Measurements from ENCODE around the gene EPB41L2. TPM values are rescaled to one million over a fixed set of nuclear protein-coding genes. Genes with fewer than 3 reads are reported as not detected.

Gene EPB41L2
- total and polyA plus RNA-seq, 2 experiments from 2014 or later, result 76.2 to 91.7 TPM

DNA sequence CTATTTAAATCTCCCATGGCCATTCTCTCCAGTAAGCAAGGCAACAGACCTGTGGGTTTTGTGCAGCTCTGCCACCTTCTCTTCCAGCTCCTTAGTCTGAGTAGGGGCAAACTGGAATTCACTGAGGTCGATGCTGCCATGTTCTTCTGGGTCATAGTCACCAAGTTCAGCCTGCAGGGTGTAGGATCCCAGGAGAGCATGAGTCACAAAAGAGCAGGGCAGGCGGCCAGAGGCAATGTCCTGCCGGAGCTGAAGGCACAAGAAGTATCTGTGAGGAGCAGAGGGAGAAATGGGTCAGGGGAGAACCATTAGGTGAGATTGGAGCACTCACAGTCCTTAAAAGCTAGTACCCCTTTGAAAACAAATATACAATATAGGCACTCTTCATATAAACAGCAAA, 162.1 kb downstream of the EPB41L2 start:
- Histone ChIP-seq H4K20me1 (replicated peaks; ENCODE audit: insufficient read depth) (no peaks in the 10 kb centered on the region), H3K4me1 (ENCODE audit: insufficient read depth) (peaks cover 14% of the 10 kb centered on the region), H3K36me3 (ENCODE audit: insufficient read depth) (no peaks in the 10 kb centered on the region), H3K79me2 (replicated peaks; ENCODE audit: insufficient read depth) (no peaks in the 10 kb centered on the region), H3K9me2 (ENCODE audit: insufficient read depth) (no peaks in the 10 kb centered on the region), H3K27ac (ENCODE audit: low read depth) (no peak overlapping the region), H3K4me3 (no peak overlapping the region), H3K4me2 (no peak overlapping the region), H2AFZ (no peak overlapping the region), H3K27me3 (ENCODE audit: insufficient read depth) (no peaks in the 10 kb centered on the region), H3F3A (replicated peaks; ENCODE audit: low read depth) (no peaks in the 10 kb centered on the region)
- peaks cover 13% of the 10 kb centered on the region; the same call in 2 of the 3 replicates for H3K4me1 Mint-ChIP-seq
- ATAC-seq (no peak), DNase-seq (ENCODE audit: low spot score) (no peak)
- H3K9me3 Mint-ChIP-seq, result no peaks in the 10 kb centered on the region
- peaks cover 3% of the 10 kb centered on the region for H3K27me3 Mint-ChIP-seq (ENCODE audit: insufficient read depth, low read depth, poor library complexity)
- 0 out of 2 replicates have a peak overlapping the region, but pooled peaks have one; percentile 4 for H3K27ac Mint-ChIP-seq
- no peak overlapping the region for H3K4me3 Mint-ChIP-seq
- TF ChIP-seq, protein P1, sequence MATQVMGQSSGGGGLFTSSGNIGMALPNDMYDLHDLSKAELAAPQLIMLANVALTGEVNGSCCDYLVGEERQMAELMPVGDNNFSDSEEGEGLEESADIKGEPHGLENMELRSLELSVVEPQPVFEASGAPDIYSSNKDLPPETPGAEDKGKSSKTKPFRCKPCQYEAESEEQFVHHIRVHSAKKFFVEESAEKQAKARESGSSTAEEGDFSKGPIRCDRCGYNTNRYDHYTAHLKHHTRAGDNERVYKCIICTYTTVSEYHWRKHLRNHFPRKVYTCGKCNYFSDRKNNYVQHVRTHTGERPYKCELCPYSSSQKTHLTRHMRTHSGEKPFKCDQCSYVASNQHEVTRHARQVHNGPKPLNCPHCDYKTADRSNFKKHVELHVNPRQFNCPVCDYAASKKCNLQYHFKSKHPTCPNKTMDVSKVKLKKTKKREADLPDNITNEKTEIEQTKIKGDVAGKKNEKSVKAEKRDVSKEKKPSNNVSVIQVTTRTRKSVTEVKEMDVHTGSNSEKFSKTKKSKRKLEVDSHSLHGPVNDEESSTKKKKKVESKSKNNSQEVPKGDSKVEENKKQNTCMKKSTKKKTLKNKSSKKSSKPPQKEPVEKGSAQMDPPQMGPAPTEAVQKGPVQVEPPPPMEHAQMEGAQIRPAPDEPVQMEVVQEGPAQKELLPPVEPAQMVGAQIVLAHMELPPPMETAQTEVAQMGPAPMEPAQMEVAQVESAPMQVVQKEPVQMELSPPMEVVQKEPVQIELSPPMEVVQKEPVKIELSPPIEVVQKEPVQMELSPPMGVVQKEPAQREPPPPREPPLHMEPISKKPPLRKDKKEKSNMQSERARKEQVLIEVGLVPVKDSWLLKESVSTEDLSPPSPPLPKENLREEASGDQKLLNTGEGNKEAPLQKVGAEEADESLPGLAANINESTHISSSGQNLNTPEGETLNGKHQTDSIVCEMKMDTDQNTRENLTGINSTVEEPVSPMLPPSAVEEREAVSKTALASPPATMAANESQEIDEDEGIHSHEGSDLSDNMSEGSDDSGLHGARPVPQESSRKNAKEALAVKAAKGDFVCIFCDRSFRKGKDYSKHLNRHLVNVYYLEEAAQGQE (IDR thresholded peaks at IDR 0.05; ENCODE audit: unreplicated experiment), result no peak
- TF ChIP-seq POLR2AphosphoS5 (IDR thresholded peaks at IDR 0.05; ENCODE audit: low read depth) (no peak), NANOG (IDR thresholded peaks at IDR 0.05; ENCODE audit: borderline replicate concordance) (no peak), CREB1 (CRISPR knock-in tag; IDR thresholded peaks at IDR 0.05; ENCODE audit: low read depth) (no peak), EZH2phosphoT487 (IDR thresholded peaks at IDR 0.05; ENCODE audit: unreplicated experiment) (no peak), ZNF114 (CRISPR knock-in tag; IDR thresholded peaks at IDR 0.05) (no peak), JUNB (IDR thresholded peaks at IDR 0.05; ENCODE audit: unreplicated experiment) (no peak), ZNF331 (CRISPR knock-in tag; IDR thresholded peaks at IDR 0.05; ENCODE audit: low read depth) (no peak), EZH2 (IDR thresholded peaks at IDR 0.05; ENCODE audit: low read depth, unreplicated experiment) (no peak), STAT1 (IDR thresholded peaks at IDR 0.05; ENCODE audit: unreplicated experiment) (no peak)
- TF ChIP-seq, protein P2, sequence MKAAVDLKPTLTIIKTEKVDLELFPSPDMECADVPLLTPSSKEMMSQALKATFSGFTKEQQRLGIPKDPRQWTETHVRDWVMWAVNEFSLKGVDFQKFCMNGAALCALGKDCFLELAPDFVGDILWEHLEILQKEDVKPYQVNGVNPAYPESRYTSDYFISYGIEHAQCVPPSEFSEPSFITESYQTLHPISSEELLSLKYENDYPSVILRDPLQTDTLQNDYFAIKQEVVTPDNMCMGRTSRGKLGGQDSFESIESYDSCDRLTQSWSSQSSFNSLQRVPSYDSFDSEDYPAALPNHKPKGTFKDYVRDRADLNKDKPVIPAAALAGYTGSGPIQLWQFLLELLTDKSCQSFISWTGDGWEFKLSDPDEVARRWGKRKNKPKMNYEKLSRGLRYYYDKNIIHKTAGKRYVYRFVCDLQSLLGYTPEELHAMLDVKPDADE (IDR thresholded peaks at IDR 0.05), result no peak
- TF ChIP-seq, protein P3, sequence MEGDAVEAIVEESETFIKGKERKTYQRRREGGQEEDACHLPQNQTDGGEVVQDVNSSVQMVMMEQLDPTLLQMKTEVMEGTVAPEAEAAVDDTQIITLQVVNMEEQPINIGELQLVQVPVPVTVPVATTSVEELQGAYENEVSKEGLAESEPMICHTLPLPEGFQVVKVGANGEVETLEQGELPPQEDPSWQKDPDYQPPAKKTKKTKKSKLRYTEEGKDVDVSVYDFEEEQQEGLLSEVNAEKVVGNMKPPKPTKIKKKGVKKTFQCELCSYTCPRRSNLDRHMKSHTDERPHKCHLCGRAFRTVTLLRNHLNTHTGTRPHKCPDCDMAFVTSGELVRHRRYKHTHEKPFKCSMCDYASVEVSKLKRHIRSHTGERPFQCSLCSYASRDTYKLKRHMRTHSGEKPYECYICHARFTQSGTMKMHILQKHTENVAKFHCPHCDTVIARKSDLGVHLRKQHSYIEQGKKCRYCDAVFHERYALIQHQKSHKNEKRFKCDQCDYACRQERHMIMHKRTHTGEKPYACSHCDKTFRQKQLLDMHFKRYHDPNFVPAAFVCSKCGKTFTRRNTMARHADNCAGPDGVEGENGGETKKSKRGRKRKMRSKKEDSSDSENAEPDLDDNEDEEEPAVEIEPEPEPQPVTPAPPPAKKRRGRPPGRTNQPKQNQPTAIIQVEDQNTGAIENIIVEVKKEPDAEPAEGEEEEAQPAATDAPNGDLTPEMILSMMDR (conservative IDR thresholded peaks at IDR 0.05; ENCODE audit: low read depth in 2 of 2), result no peak
- TF ChIP-seq, protein P4, sequence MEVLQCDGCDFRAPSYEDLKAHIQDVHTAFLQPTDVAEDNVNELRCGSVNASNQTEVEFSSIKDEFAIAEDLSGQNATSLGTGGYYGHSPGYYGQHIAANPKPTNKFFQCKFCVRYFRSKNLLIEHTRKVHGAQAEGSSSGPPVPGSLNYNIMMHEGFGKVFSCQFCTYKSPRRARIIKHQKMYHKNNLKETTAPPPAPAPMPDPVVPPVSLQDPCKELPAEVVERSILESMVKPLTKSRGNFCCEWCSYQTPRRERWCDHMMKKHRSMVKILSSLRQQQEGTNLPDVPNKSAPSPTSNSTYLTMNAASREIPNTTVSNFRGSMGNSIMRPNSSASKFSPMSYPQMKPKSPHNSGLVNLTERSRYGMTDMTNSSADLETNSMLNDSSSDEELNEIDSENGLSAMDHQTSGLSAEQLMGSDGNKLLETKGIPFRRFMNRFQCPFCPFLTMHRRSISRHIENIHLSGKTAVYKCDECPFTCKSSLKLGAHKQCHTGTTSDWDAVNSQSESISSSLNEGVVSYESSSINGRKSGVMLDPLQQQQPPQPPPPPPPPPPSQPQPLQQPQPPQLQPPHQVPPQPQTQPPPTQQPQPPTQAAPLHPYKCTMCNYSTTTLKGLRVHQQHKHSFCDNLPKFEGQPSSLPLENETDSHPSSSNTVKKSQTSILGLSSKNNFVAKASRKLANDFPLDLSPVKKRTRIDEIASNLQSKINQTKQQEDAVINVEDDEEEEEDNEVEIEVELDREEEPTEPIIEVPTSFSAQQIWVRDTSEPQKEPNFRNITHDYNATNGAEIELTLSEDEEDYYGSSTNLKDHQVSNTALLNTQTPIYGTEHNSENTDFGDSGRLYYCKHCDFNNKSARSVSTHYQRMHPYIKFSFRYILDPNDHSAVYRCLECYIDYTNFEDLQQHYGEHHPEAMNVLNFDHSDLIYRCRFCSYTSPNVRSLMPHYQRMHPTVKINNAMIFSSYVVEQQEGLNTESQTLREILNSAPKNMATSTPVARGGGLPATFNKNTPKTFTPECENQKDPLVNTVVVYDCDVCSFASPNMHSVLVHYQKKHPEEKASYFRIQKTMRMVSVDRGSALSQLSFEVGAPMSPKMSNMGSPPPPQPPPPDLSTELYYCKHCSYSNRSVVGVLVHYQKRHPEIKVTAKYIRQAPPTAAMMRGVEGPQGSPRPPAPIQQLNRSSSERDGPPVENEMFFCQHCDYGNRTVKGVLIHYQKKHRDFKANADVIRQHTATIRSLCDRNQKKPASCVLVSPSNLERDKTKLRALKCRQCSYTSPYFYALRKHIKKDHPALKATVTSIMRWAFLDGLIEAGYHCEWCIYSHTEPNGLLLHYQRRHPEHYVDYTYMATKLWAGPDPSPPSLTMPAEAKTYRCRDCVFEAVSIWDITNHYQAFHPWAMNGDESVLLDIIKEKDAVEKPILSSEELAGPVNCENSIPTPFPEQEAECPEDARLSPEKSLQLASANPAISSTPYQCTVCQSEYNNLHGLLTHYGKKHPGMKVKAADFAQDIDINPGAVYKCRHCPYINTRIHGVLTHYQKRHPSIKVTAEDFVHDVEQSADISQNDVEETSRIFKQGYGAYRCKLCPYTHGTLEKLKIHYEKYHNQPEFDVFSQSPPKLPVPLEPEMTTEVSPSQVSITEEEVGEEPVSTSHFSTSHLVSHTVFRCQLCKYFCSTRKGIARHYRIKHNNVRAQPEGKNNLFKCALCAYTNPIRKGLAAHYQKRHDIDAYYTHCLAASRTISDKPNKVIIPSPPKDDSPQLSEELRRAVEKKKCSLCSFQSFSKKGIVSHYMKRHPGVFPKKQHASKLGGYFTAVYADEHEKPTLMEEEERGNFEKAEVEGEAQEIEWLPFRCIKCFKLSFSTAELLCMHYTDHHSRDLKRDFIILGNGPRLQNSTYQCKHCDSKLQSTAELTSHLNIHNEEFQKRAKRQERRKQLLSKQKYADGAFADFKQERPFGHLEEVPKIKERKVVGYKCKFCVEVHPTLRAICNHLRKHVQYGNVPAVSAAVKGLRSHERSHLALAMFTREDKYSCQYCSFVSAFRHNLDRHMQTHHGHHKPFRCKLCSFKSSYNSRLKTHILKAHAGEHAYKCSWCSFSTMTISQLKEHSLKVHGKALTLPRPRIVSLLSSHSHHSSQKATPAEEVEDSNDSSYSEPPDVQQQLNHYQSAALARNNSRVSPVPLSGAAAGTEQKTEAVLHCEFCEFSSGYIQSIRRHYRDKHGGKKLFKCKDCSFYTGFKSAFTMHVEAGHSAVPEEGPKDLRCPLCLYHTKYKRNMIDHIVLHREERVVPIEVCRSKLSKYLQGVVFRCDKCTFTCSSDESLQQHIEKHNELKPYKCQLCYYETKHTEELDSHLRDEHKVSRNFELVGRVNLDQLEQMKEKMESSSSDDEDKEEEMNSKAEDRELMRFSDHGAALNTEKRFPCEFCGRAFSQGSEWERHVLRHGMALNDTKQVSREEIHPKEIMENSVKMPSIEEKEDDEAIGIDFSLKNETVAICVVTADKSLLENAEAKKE (CRISPR knock-in tag; IDR thresholded peaks at IDR 0.05), result no peak
- no peaks in the 10 kb centered on the region for H3K36me3 Mint-ChIP-seq (ENCODE audit: low read depth)

Measured in GM23338 (cell line).